ENCODE results near the gene HDC. TPM values are rescaled to one million over a fixed set of nuclear protein-coding genes. Genes with fewer than 3 reads are reported as not detected.

Gene HDC
- polyA plus RNA-seq, 1 of the 3 experiments (the other 2 are of a cell fraction): not detected

- TF ChIP-seq GATA2 (CRISPR knock-in tag; IDR thresholded peaks at IDR 0.05) (no peak), RFX5 (IDR thresholded peaks at IDR 0.05; ENCODE audit: low read length) (no peak), RXRA (IDR thresholded peaks at IDR 0.05; ENCODE audit: borderline replicate concordance, low read depth) (no peak), IRF3 (IDR thresholded peaks at IDR 0.05; ENCODE audit: low read depth, low read length) (no peak), FOSL2 (IDR thresholded peaks at IDR 0.05; ENCODE audit: borderline replicate concordance, low read depth) (no peak), TEAD4 (IDR thresholded peaks at IDR 0.05; ENCODE audit: borderline replicate concordance, insufficient read depth) (no peak)
These were observed 36.2 kb downstream of the HDC start (continued) for GRCh38 chr15:50229336-50229735.

GRCh38 chr15:50228866-50229265 is 36.7 kb downstream of the HDC start:
- Histone ChIP-seq H4K20me1 (ENCODE audit: insufficient read depth) (no peaks in the 10 kb centered on the region), H3K79me2 (ENCODE audit: insufficient read depth) (no peaks in the 10 kb centered on the region), H3K9me2 (no peaks in the 10 kb centered on the region), H2AFZ (ENCODE audit: low read depth) (no peak overlapping the region), H3K27me3 (ENCODE audit: insufficient read depth) (no peaks in the 10 kb centered on the region), H3K4me2 (no peak overlapping the region), H3K4me1 (ENCODE audit: control insufficient read depth in 1 of 2, insufficient read depth in 2 of 2, low read depth in 1 of 2, low read length in 1 of 2) (peaks cover 0 to 5% of the 10 kb centered on the region in 2 experiments; a peak in 1 of 4 replicates), H3K9ac (no peak overlapping the region), H3K27ac (ENCODE audit: low read depth in 2 of 2, low read length in 1 of 2) (no peak overlapping the region), H3K4me3 (ENCODE audit: low read depth in 2 of 2, low read length in 1 of 2) (no peak overlapping the region), H3K36me3 (replicated peaks in 1 of 2; ENCODE audit: control insufficient read depth in 1 of 2, insufficient read depth in 2 of 2, low read length in 1 of 2) (no peaks in the 10 kb centered on the region), H3F3A (replicated peaks; ENCODE audit: insufficient read depth) (no peaks in the 10 kb centered on the region), H3K9me3 (no peaks in the 10 kb centered on the region)
- no peak for DNase-seq
- ChIA-PET POLR2A (no interaction called here), CTCF (interaction anchor here (1.1 to 1.2 kb wide), 2 partner anchors 16 to 87 kb away, joined by 4 read pairs; no protein-coding TSS in a partner anchor)
- TF ChIP-seq GATA2 (CRISPR knock-in tag; IDR thresholded peaks at IDR 0.05) (no peak), SIN3A (IDR thresholded peaks at IDR 0.05; ENCODE audit: borderline replicate concordance, low read depth, low read length) (no peak), JUND (IDR thresholded peaks at IDR 0.05) (no peak), MAX (IDR thresholded peaks at IDR 0.05; ENCODE audit: low read depth) (no peak), CTCF (IDR thresholded peaks at IDR 0.05) (no peak), PBX3 (IDR thresholded peaks at IDR 0.05) (no peak), NRF1 (IDR thresholded peaks at IDR 0.05; ENCODE audit: low read depth, low read length) (no peak), EP300 (IDR thresholded peaks at IDR 0.05; ENCODE audit: borderline replicate concordance in 1 of 2, low read depth in 1 of 2, low read length in 1 of 2) (no peak), FOSL2 (IDR thresholded peaks at IDR 0.05; ENCODE audit: borderline replicate concordance, low read depth) (no peak), MEF2A (IDR thresholded peaks at IDR 0.05; ENCODE audit: borderline replicate concordance, low read depth) (no peak), TAF1 (IDR thresholded peaks at IDR 0.05; ENCODE audit: borderline replicate concordance, low read depth, low read length) (no peak), GABPA (IDR thresholded peaks at IDR 0.05; ENCODE audit: low read depth) (no peak), CHD2 (IDR thresholded peaks at IDR 0.05; ENCODE audit: low read length, partially characterized antibody) (no peak), NFIC (IDR thresholded peaks at IDR 0.05; ENCODE audit: borderline replicate concordance) (no peak), REST (IDR thresholded peaks at IDR 0.05; ENCODE audit: low read depth, low read length) (no peak)
- 84% methylated on average over 3 of the region's 3 CpGs for WGBS (ENCODE audit: low lambda C conversion rate)

Data from SK-N-SH (cell line).